NCI-H2196 treated with DMSO at 0.1 percent for 48 hours (cell line): Measurements from ENCODE around the gene LRRC8C.

ENCODE experiments used
- DNase-seq: peaks from one replicate; lab custom pipeline; 2025; ENCODE audit not compliant: unreplicated experiment; lab: John Stamatoyannopoulos, UW

The LRRC8C gene

DNA sequence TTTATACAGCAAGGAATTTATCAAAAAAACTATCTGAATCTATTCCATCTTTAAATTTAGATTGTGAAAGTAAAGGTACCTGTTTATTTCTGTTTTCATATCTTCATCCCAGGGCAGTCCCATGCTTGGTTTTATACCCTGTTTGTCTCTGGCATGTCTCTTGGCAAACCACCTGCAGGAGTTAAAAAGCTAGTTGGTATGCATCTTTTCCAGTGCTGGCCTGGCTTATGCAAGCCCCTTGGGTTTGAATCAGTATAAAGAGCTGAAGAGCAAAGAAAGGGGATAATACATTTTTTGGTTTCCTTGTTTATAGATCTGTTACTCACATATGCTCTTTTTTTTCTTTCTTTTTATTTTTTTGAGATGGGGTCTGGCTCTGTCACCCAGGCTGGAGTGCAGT, 37.8 kb downstream of the LRRC8C start:
- DNase-seq = no peak

DNA sequence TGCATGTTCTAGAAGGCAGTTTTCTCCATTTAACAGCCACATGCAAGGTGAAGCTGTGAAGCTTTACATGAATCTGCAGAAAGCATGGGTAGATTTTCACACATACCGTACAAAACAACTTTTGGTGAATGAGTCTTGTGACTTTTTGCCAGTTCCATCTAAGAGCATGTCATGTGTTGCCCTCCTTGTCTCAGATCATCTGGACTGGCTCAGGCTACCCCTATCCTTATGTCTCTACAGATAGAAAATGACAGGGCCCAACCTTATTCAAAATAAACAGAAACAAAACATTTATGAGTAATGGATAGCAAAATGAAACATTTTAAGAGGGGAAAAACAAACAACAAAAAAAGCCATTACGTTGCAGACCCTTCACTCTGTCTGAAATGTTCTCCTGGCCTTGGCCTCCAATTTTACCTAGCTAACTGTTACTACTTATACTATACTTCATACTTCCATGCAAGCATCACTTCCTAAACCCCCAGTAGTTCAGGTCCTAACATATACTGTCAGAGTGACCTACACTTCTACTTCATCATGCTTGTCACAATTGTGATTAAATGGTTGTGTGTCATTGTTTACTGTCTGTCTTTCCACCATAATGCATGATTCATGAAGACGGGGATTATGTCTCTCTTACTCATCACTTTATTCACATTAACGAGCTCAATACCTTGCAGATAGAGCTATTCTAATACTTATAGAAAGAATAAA, 39.0 kb downstream of the LRRC8C start:
- no peak for DNase-seq

DNA sequence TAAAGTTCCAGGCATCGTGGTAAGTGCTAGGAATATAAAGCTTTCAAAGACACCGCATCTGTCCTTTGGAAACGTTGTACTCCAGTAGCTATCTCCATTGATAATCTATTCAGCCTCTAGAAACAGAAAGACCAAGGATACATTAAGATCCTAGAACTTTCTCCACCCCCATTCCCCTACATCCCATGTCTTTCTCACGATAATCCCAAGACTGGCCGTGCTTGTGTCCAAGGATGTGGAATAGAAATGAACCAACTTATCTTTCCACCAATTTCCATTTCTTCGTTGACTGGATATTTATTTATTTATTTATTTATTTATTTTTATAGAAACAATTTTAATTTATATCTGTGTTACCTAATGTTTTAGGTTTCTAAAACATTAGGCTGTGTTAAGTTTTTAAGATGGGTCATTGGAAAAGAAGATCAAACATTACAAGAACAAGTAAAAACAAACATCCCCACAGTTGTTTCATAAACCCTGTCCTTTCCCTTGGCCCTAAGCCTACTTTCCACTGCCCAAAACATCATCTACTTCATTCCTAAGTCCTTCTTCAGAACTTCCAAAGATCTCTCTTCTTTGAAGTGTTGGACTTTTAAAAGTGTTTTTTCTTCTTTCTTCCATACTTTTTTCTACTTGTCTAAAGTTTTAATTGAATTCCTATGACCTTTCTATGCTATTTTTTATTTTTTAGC, 39.7 kb downstream of the LRRC8C start:
- no peak for DNase-seq

DNA sequence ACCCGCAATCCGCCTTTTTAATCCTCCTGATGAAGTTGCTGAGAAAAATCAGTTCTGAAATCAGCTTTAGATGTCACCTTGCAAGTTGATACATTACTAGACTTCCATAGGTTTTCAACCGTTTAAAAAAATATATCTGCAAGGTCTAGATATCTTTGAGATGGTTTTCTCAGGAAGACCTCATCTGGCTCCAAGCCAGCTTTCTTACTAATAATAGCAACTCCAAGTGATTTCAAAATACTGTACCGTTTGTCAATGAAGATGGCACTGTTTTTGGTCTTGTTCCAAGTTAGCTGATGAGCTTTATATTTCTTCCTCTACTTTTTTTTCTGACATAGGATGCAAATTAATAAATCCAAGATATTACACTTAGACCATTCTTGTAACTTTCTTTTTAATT, 40.3 kb downstream of the LRRC8C start:
- DNase-seq = no peak

DNA sequence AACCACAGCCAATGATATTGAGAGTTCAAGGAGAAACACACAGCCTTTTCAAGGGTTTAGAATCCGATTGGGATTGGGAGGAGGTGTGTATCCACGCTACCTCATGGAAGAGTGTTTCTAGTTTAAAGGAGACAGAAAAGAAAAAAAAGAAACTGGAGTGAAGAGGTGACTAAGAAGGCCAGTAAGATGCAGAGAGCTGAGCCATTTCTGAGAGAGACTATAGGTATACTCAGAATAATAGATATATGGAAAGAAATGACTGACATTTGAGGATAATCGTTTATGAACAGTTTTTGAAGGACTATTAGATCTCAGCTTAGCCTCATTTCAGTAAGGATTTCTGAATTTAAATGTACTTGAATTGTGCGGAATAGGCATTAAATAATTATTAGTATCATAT, 42.8 kb downstream of the LRRC8C start:
- no peak for DNase-seq

DNA sequence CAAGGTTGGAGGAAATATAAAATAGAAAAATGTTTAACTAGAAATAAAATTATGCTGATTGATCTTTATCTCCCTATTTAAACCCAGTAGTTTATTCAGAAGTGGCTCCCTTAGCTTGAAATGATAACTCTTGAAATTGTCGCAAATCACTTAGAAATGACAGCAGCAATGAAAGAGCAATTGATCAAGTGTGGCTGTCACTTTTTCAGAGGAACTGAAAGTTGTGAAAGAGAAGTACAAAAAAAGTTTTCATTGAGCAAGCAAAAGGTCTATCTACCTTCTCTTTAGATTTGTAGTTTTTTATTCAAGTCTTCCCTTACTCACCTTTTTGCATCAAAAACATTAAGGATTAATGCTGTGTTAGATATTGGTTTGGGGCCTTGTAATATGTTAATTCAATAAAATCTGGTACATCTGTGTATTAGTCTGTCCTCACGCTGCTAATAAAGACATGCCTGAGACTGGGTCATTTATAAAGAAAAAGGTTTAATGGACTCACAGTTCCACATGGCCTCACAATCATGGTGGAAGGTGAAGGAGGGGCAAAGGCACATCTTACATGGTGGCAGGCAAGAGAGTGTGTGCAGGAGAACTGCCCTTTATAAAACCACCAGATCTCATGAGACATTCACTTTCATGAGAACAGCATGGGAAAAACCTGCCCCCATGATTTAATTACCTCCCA, 48.3 kb downstream of the LRRC8C start:
- no peak for DNase-seq

DNA sequence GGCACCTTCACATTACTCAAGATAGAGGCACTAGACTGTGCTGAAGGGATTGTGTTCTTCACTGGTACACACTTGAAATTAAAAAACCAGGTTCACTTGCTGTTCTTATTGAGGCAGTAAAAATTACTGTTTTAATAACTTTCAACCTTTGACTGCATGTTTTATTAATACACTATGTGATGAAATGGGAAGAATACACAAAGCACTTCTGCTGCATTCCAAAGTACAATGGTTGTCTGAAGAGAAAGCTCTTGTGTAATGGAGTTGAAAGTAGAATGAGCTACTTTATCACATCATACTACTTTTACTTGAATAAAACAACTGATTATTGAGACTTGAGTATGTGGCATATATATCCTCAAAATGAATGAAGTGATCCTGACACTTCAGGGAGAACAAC, 49.7 kb downstream of the LRRC8C start:
- DNase-seq = no peak

DNA sequence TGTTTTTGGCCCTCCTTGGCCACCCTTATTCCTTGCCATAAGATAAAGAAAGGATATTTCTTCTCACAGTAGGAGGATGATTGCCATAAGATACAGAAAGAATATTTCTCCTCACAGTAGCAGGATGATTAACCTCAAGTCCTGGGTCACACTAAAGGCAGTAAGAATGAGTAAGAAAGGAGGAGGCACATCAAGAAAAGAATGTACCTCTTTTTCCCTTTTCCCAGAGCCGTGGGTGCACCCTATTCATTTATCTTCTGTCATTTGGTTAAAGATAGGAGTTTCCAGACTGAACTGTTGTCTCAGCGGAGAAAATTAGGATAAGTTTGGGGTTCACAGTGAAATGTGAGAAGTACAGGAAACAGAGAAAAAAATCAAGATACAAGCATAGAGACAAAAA, 52.5 kb downstream of the LRRC8C start:
- no peak for DNase-seq

DNA sequence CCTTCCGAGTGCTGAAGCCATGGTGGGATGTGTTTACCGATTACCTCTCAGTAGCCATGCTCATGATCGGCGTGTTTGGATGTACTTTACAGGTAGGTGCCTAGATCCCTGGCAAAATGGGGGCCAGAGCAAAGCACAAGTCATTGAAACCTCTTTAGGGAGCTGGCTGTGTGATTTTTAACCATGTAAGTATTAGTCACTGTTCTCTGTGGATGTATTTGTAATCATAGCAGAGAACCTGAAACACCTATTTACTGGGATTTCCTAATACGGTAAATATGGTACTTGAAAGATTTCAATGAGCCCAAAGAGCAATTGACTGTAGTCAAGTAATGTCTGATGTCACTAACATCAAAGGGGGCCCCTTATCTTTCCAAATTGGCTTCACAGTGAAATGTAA, 53.6 kb downstream of the LRRC8C start:
- DNase-seq = no peak

DNA sequence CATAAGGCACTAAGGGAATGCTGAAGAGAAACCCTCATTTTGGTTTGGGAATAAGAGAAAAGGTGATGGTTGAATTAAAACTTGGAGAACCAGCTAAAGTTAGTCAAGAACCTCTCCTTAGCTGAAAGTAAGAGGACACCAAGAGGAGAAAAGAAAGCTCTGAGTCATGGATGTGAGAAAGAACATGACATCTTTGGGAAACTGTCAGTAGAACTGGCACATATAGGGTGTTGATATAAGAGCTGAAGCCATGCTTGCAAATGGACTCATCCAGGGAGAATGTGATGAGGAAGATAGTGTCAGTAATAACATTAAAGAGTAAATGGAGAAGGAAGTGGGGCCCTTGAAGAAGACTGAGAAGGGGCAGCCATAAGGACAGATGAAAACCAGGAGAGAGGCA, 54.3 kb downstream of the LRRC8C start:
- no peak for DNase-seq

DNA sequence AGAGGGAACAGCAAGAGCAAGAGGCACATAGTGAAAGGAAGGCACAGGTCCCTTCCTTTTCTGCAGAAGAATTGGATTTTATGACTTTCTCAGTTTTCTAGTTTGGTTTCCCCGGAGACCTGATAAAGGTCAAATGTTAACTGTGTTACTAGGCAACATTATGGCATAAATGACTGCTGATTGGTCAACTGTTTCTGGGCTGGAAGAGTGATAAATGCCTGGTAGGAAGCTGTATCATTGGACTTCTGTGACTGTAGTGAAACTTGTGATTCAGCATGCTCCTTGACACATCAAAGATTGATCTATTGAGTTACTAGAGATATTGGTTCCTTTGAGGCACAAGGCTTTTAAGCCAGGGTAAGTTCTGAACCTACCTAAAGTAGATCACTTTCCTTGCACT, 55.7 kb downstream of the LRRC8C start:
- no peak for DNase-seq

DNA sequence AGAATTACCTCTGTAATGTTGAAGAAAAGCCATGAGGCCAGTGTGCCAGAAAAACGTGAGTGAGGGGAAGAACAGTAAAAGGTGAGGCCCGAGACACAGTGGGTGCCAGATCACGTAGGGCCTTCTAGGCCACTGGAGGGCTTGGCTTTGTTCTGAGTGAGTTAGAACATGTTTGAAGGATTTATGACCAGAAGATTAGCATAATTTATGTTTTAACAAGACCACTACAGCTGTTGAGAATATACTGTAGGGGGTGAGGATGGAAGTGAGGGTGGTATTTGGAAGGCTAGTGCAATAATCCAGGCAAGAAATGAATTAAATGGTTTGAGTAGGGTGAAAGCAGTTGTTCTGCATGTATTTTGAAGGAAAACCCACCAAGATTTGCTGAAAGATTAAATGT, 56.3 kb downstream of the LRRC8C start:
- no peak for DNase-seq

DNA sequence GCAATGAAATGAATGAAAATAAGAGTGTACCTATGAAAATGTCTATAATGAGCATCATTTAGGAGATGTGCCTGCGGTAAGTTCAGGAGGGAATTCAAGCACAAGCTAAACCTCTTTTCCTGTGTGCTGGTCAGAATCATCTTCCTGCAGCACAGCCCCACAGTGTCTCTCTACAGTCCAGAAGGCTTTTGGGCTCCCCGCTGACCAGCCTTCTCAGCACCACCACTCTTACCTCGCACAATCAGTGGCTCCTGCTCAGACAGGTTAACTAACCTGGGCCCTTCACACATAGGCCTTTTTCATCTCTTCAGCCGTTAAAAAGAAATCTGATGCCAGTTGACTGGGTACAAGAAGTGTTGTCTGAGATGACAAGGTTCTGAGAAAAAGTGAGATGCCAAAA, 57.7 kb downstream of the LRRC8C start:
- no peak for DNase-seq

DNA sequence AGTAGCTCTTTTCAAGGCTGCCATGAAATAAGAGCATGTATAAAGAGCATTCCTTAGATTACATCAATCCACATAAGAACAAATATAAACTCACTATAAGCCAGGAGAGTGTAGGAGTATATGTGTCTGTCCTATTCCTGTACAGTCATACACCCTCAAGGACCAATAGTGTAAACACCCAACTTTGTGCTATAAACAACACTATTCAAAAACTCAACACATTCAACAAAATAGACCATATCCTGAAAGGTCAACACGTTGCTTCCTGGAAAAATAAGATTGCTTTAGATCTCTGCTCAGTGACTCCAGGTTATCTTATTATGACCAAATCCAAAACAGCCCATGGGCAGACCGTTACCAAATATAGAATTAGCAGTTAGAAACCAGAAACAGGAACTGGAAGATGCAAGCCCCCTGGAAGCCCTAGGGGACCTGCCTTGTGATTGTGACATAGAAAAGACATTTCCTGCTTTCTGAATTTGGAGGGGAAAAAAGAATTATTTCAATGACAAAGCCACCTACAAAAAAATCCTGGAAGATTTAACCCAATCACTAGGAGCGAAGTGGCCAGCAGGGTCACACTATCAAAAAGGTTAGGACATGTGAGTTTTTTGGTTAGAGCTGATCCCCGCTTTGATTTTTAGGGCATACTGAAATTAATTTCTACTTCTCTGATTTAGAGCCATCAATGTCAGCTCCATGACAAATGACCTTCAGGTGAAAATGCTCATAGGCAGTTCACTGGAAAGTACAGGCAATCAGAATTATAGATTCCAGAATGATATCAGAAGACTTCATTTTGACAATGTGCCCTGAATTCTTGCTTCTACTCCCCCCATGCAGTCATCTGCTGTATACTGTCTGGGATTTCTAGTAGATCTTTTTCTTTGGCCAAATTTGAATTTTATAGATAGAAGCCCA, 59.9 kb downstream of the LRRC8C start:
- DNase-seq = no peak

DNA sequence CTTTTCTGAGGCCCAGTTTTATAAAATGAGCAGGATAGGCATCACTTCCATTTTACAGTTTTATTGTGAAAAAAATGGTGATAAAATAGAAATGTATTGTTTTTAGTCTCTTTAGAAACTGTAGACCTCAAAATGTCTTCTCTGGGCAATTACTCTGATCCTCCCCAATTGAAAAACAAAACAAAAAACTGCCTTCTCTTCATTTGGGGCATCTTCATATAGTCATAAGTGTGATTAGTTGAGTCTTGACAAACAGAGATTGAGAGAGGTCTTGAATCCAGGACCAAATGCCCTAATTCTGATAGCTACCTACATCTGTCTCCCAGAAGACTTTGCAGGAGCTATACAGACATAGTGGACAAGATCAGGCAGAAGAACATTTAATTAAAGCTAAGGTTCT, 62.9 kb downstream of the LRRC8C start:
- no peak for DNase-seq

DNA sequence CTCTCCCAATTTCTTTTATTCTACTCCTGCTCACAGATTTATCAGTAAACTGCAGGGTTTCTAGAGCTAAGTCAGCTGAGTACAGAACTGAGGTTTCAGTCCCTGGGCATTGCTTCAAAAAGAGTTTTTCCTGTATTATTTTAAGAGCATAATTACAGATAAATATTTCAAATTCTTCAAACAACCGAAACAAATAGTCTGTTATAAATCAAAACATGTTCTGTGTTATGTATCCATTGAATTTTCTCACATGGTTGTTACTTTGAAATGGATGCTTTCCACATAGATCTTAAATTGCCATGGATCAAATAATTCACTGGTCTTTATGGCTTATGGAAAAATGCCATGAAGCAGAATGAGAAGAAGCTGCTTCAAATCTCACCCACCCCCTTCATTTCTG, 64.5 kb downstream of the LRRC8C start:
- DNase-seq = no peak

DNA sequence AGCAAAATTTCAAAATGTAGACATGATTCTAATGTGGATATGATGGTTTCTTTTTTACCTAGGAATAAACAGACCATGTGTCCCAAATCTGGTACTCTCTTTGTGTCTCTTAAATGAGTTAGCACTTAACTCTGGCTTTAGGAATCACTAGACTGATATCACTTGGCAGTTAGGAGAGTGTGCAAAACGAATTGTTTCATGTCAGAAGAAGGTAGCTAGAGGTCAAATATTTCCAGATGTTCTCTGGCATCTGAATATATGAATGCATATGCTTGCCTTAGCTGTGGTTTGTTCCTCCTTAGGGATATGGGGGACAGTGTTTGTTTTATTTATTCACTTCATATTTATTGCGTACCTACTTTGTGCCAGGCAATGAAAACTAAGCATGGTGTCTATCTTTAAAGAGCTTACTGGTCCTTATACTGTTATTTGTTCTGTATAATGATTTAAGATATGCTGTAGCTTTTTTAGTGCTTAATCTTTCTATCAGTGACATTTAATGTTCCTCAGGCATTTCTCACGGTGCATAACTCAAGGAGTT, 65.2 kb downstream of the LRRC8C start:
- DNase-seq = no peak

DNA sequence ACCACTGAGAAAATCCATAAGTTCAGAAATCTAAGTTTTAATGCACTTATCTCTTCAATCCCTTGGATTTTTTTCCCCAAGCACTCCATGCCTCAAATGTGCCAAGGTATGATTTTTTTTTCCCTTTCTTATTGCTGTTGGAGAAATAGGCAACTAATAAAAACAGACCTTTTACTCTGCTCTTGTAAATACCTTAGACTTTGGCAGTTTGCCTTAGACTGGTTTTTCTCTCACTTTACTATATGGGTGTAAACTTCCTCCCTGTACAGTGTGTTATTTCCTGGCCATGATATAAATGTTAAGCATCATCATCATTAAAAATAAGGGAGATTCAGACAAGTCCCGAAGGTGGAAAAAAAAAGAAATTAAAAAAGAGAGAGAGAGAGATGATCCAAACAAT, 65.7 kb downstream of the LRRC8C start:
- no peak for DNase-seq

DNA sequence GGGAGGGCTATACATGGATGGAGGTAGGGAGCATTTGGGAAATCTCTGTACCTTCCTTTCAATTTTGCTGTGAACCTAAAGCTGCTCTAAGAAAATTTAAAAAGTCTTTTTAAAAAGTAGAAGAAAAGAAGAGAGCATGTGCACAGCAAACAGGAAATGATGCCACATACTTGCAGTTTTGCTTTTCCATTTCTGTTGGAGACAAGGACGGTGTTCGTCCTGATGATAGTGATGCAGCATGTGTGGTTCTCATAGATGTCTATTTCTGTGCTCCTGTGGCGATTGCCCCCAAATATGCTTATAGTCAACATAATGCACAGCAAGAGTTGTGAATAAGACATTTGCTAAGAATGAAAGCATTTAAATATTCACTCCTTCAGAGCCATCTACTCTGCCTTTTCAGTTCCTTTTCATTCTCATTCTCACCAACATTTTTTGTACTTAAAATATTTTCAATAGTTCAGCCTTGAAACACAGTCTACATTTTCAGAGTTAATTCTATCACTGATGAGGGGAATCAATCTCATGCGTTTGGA, 66.6 kb downstream of the LRRC8C start:
- DNase-seq = no peak

DNA sequence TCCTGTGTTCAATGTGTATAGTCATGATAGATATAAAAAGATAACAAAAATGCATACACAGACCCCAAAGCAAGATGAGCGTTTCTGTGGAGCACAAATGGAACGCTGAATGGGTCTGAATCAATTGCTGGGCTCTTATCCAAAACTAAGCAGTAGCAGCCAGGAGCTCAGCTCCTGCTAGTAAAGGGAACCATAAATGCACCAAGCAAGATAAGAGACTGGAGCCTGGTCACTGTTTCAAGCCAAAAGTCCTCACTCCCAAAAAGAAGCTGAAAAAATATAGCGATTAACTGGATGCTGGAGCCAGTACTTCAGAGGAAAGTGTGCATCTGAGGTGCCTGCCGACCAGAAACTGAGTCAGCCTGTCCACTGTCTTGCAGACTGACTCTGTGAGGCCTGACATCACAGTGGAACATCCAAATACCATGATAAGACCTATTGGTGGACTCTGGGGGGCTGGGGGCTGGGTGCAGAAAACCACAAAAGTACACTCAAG, 68.9 kb downstream of the LRRC8C start:
- DNase-seq = no peak
